HG03432 (cell line): ENCODE measurements around the gene PCDHB9.
"Not testable (repeated sequence)": the region's sequence is repeated elsewhere in the genome, so short reads cannot be mapped to it uniquely, and the experiment has no call there.

ENCODE experiments used
- ATAC-seq: cut with Tn5 transposase; IDR thresholded peaks from one replicate; pipeline ENCODE4 v1.9.1; 2021; ENCODE audit warnings: mild to moderate bottlenecking, moderate library complexity; ENCODE audit not compliant: unreplicated experiment

Gene PCDHB9

GRCh38 chr5:141234109-141234667 is 47.2 kb downstream of the PCDHB9 start:
- no peak for ATAC-seq

GRCh38 chr5:141235922-141236321 is 49.0 kb downstream of the PCDHB9 start:
- ATAC-seq, result not testable (repeated sequence)

GRCh38 chr5:141236516-141237313 is 49.8 kb downstream of the PCDHB9 start:
- ATAC-seq, result no peak
